GM18519 (cell line): ENCODE results near the gene SEPTIN8.

Experiments used
- ATAC-seq: cut with Tn5 transposase; IDR thresholded peaks from one replicate; pipeline ENCODE4 v1.9.1; 2021; ENCODE audit warnings: mild to moderate bottlenecking, moderate library complexity; ENCODE audit not compliant: unreplicated experiment, low FRiP score

Gene SEPTIN8

DNA sequence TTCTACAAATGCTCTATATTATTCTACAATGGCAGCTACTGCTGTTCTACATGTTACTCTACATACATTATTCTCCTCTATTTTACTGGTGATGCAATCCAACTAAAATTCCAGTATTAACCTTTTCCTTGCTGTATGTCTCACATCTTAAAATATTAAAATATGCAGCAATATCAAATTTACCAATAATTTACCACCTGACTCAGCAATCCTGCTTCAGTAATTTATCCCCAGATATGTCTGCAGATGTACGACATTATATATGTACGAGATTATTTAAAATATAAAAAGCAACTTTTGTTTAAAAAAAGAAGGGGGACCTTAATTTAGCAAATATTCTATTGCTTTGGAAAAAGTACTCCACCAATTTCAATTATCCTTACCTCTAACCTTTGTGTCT, 51.3 kb downstream of the SEPTIN8 start:
- ATAC-seq: no peak

DNA sequence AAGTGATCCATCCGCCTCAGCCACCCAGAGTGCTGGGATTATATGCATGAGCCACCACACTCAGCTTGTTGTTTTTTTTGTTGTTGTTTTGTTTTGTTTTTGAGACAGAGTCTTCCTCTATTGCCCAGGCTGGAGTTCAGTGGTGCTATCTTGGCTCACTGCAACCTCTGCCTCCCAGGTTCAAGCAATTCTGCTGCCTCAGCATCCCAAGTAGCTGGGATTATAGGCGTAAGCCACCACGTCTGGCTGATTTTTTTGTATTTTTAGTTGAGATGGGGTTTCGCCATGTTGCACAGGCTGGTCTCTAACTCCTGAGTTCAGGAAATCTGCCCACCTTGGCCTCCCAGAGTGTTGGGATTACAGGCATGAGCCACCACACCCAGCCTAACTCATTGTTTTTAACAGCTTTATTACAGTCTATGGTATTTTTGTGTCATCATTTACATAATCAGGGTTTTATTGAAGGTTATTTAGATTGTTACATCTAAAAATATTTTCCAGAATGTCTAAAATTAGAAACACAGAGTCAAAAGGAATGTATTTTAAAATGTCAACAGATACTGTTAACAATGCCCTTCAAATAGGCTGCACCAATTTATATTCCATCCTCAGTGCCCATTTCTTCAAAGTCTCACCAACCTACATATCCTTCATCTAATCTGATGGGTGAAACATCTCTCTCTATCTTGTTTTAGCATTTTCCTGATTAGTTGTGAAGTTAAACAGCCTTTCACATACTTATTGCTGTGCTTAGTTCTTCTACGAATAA, 58.3 kb downstream of the SEPTIN8 start:
- ATAC-seq: no peak

DNA sequence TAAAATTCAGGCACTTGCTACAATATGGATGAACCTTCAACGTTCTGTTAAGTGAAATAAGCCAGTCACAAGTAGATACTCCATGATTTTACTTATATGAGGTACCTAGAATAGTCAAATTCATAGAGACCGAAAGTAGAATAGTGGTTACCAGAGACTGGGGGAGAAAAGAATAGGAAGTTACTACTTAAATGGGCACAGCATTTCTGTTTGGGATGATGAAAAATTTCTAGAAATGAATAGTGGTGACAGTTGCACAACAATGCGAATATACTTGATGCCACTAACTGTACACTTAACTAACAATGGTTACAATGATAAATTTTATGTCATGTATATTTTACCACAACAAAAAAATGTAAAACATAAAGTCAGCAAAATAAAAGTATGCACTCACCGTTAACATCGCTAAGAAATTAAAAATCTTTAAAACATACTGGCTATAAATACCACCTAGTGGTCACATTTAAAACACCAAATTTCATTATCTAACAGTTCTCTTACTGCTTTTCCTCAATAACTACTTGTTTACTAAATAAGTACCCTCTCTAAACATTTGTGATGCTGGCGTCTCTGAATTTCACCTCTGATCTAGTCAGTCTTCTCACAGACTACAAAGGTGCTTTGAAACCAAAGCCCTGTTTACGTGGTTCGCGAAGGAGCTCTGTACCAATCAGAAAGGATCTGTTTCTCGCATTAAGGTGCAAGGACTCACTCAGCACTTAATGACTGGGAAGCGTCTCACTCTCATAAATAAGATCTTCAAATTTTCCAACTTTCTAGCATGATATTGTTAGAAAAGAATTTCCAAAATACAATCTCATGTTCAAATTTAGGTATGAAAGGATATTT, 62.4 kb downstream of the SEPTIN8 start:
- no peak for ATAC-seq

DNA sequence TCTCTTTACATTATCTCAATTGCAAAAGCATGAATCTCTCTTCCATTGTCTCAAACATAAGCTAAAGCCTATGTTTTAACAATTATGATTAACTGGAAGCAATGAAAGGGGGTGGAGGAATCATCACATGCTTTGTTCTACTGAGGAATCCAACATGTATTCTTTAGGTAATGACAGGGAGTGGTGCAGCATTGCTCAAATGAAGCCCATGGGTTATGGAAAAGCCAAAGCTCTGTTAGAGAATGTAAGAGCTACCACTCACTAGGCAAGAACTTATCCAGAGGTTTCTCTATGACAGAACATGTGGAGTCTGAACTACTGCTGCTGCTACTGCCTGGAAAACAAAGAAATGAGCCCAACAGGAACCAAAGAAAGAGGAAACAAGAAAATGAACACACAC, 68.4 kb downstream of the SEPTIN8 start:
- no peak for ATAC-seq

DNA sequence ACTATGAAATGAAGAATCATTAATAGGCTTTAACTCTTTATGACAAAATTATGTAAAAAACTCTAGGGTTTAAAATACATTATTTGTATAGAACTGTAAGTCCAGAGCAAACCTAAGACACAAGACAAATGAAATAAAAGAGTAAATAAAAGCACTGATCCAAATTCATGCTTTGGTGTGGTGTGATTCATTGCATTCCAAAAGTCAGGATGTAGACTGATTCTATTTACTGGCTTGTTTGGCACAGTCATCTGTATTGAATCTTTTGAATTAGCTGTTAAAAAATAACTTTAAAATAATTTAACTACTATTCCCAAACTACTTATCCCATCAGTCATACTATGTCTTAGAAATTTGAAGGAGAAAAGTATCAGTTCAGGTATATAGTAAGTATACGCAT, 72.2 kb downstream of the SEPTIN8 start:
- ATAC-seq: no peak
